Measurements from ENCODE around the gene WIPI1. TPM values are rescaled to one million over a fixed set of nuclear protein-coding genes. Genes with fewer than 3 reads are reported as not detected.

The WIPI1 gene
- total and polyA plus RNA-seq, 9 of the 15 experiments (the other 6 are each of a cell fraction or from before 2014, with no cell fraction given), result 3.7 to 23.5 (median 11.8) TPM

GRCh38 chr17:68435876-68436842 lies 21.1 kb downstream of the WIPI1 start (continued):
- peak; percentile 78; the same call in 1 of the 2 replicates for TF ChIP-seq PKNOX1 (IDR thresholded peaks at IDR 0.05)
- 0 out of 2 replicates have a peak, but pooled peaks have one; percentile 29 for TF ChIP-seq XRCC5 (IDR thresholded peaks at IDR 0.05; ENCODE audit: low read depth, low read length)
- TF ChIP-seq FOXJ3 (CRISPR knock-in tag; IDR thresholded peaks at IDR 0.05), result no peak
- TF ChIP-seq ZBTB9 (CRISPR knock-in tag; IDR thresholded peaks at IDR 0.05), result no peak
- TF ChIP-seq USF2 (CRISPR knock-in tag; IDR thresholded peaks at IDR 0.05), result no peak
- TF ChIP-seq HMG20A (CRISPR knock-in tag; conservative IDR thresholded peaks at IDR 0.05), result no peak
- peak; percentile 56; the same call in 1 of the 2 replicates for TF ChIP-seq CREM (IDR thresholded peaks at IDR 0.05; ENCODE audit: low read depth)
- TF ChIP-seq ZNF354B (CRISPR knock-in tag; IDR thresholded peaks at IDR 0.05), result no peak
- peak; percentile 46; the same call in 1 of the 2 replicates for TF ChIP-seq CTBP1 (IDR thresholded peaks at IDR 0.05; ENCODE audit: borderline replicate concordance)
- TF ChIP-seq RERE (CRISPR knock-in tag; IDR thresholded peaks at IDR 0.05; ENCODE audit: borderline replicate concordance), result no peak
- no peak for TF ChIP-seq KLF16 (IDR thresholded peaks at IDR 0.05)
- TF ChIP-seq FOXM1 (IDR thresholded peaks at IDR 0.05; ENCODE audit: low read depth), result no peak
- no peak for TF ChIP-seq FOXM1 (CRISPR knock-in tag; IDR thresholded peaks at IDR 0.05; ENCODE audit: low read depth)
- peak; percentile 33; the same call in 1 of the 2 replicates for TF ChIP-seq GABPB1 (CRISPR knock-in tag; IDR thresholded peaks at IDR 0.05)
- peak in 1 of 2 experiments; percentile 46; a peak in 1 of 4 replicates for TF ChIP-seq RCOR1 (IDR thresholded peaks at IDR 0.05; ENCODE audit: borderline replicate concordance in 1 of 2, low read depth in 2 of 2, low read length in 2 of 2)

Data from K562 (cell line).